KMS-11 (cell line): ENCODE data around the gene ATRIP.

Experiments
- H2AFZ ChIP-seq: fragments of 200-600 bp; sonication (generic); 2 replicates; pipeline ENCODE4 v1.6.1; 2016; ENCODE audit warnings: antibody characterized with exemption, mixed run types, low read depth
- H3K27ac ChIP-seq: fragments of 200-600 bp; sonication (generic); 2 replicates; pipeline ENCODE4 v1.6.1; 2016; ENCODE audit warnings: mild to moderate bottlenecking, mixed run types
- H3K27me3 ChIP-seq: fragments of 200-600 bp; sonication (generic); 2 replicates; pipeline ENCODE4 v1.6.1; 2017; ENCODE audit warnings: mild to moderate bottlenecking, low read depth, mixed run types, moderate library complexity; ENCODE audit not compliant: insufficient read depth
- H3K36me3 ChIP-seq: fragments of 200-600 bp; sonication (generic); 2 replicates; pipeline ENCODE4 v1.6.1; 2017; ENCODE audit warnings: mild to moderate bottlenecking, mixed run types; ENCODE audit not compliant: insufficient read depth
- H3K4me1 ChIP-seq: fragments of 200-600 bp; sonication (generic); 2 replicates; pipeline ENCODE4 v1.6.1; 2016; ENCODE audit warnings: mild to moderate bottlenecking, low read depth, mixed run types; ENCODE audit not compliant: poor library complexity, severe bottlenecking
- H3K4me2 ChIP-seq: fragments of 200-600 bp; sonication (generic); 2 replicates; pipeline ENCODE4 v1.7.0; 2016; ENCODE audit warnings: mild to moderate bottlenecking, mixed run types
- H3K4me3 ChIP-seq: fragments of 200-600 bp; sonication (generic); IDR thresholded peaks from 2 replicates; pipeline ENCODE4 v1.6.1; 2017; ENCODE audit warnings: low read depth, low read length, mixed read lengths; ENCODE audit not compliant: insufficient read depth
- H3K79me2 ChIP-seq: fragments of 200-600 bp; sonication (generic); 2 replicates; pipeline ENCODE4 v1.6.1; 2016; ENCODE audit warnings: low read depth, mixed run types; ENCODE audit not compliant: insufficient read depth
- H3K9ac ChIP-seq: fragments of 200-600 bp; sonication (generic); 2 replicates; pipeline ENCODE4 v1.6.1; 2016; ENCODE audit warnings: mild to moderate bottlenecking, mixed run types
- H4K20me1 ChIP-seq: fragments of 200-600 bp; sonication (generic); 2 replicates; pipeline ENCODE4 v1.6.1; 2016; ENCODE audit warnings: mild to moderate bottlenecking, mixed run types; ENCODE audit not compliant: insufficient read depth
- TF ChIP-seq, protein P1 (sequence below): fragments of 200-600 bp; sonication (generic); conservative IDR thresholded peaks from 2 replicates; pipeline ENCODE4 v1.6.1; 2017; ENCODE audit warnings: low read depth, mild to moderate bottlenecking, antibody characterized with exemption, low read length, moderate library complexity, mixed read lengths

The ATRIP gene

DNA sequence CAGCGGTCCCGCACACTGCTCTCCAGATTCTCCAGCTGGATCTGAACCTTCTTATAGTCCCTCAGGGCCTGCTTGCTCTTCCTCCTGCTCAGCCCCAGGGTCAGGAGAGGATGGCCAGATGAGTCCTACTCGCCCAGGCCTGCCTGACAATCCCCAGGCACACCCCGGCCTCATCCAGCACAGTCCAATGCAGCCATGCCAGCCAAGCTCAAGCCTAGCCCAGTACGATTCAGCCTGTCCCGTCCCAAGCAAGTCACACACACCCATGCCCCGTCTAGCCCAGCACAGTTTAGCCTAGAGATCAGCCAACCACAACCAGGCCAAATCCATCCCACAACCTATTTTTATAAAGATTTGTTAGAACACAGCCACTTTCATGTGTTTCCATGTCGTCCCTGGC lies 33.5 kb upstream of the ATRIP start:
- H3K4me2 ChIP-seq = no peak overlapping the region
- no peak overlapping the region for H3K4me3 ChIP-seq
- H3K36me3 ChIP-seq = no peaks in the 10 kb centered on the region
- no peak overlapping the region for H2AFZ ChIP-seq
- no peaks in the 10 kb centered on the region for H3K4me1 ChIP-seq
- H3K27me3 ChIP-seq = no peaks in the 10 kb centered on the region
- no peak overlapping the region for H3K27ac ChIP-seq
- H3K79me2 ChIP-seq = no peaks in the 10 kb centered on the region
- H4K20me1 ChIP-seq = no peaks in the 10 kb centered on the region
- TF ChIP-seq, protein P1, sequence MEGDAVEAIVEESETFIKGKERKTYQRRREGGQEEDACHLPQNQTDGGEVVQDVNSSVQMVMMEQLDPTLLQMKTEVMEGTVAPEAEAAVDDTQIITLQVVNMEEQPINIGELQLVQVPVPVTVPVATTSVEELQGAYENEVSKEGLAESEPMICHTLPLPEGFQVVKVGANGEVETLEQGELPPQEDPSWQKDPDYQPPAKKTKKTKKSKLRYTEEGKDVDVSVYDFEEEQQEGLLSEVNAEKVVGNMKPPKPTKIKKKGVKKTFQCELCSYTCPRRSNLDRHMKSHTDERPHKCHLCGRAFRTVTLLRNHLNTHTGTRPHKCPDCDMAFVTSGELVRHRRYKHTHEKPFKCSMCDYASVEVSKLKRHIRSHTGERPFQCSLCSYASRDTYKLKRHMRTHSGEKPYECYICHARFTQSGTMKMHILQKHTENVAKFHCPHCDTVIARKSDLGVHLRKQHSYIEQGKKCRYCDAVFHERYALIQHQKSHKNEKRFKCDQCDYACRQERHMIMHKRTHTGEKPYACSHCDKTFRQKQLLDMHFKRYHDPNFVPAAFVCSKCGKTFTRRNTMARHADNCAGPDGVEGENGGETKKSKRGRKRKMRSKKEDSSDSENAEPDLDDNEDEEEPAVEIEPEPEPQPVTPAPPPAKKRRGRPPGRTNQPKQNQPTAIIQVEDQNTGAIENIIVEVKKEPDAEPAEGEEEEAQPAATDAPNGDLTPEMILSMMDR = no peak
- no peak overlapping the region for H3K9ac ChIP-seq

DNA sequence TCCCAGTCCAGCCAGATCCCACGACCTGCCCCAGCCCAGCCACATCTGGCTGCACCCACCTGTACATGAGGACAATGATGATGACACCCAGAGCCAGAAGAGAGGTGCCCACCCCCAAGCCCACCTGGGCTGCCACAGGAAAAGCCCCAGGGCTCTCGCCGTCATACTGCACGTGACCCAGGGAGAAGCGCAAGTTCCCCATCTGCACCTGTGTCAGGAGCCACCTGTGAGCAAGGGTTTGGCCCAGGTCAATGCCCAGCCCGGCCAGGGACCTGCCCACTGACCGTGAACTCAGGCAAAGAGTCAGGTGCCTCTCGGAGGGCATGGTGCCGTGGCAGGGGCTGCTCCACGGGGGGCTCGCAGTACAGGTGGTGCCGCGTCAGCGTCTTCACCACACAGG lies 32.9 kb upstream of the ATRIP start:
- no peak overlapping the region for H3K9ac ChIP-seq
- no peaks in the 10 kb centered on the region for H4K20me1 ChIP-seq
- no peaks in the 10 kb centered on the region for H3K36me3 ChIP-seq
- H3K79me2 ChIP-seq = no peaks in the 10 kb centered on the region
- H3K4me2 ChIP-seq = no peak overlapping the region
- H3K27me3 ChIP-seq = no peaks in the 10 kb centered on the region
- no peak overlapping the region for H3K4me3 ChIP-seq
- no peaks in the 10 kb centered on the region for H3K4me1 ChIP-seq
- H3K27ac ChIP-seq = no peak overlapping the region
- TF ChIP-seq, protein P1 = no peak
- no peak overlapping the region for H2AFZ ChIP-seq

DNA sequence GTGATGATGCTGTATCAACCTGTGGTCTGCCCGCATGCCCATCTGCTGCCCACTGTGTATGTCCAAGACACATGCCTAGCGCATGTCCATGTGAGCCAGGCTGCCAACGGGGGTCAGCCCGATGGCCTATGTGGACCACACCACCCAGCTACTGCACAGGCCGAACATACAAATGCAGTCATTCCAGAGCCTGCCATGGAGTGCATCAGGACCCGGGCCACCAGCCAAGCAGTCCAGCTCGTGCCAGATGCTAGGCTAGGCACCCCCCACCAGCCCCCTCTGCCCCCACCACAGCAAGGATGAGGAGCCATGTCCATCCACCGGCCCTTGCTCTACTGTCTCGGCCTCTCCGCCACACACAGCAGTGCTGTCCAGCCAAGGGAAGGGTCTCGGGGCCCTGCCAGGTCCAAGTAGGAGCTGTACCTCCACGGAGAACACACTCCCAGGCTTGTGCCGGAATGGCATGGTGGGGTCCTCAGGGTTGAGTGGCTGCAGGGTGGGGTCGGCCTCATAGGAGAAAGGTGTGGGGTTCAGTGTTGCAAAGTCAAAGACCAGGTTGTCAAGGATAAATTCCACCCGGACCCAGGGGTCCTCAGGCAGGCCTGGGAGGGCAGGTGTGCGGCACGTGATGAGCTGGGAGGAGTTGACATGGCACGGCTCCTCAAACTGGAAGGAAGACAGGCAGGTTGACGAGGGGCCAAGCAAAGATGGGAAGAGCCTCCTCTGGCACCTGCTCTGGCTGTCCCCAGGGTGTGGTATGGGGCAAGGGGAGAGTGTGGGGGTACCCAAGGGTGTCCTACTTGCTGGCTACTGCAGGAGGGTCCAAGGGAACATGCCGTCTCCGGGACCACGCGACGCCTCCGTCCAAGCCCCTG lies 31.9 kb upstream of the ATRIP start:
- H3K4me2 ChIP-seq = no peak overlapping the region
- no peak overlapping the region for H3K4me3 ChIP-seq
- no peaks in the 10 kb centered on the region for H3K4me1 ChIP-seq
- no peak overlapping the region for H3K27ac ChIP-seq
- H3K9ac ChIP-seq = no peak overlapping the region
- H4K20me1 ChIP-seq = no peaks in the 10 kb centered on the region
- no peak overlapping the region for H2AFZ ChIP-seq
- no peaks in the 10 kb centered on the region for H3K27me3 ChIP-seq
- no peaks in the 10 kb centered on the region for H3K36me3 ChIP-seq
- no peaks in the 10 kb centered on the region for H3K79me2 ChIP-seq
- TF ChIP-seq, protein P1 = no peak

DNA sequence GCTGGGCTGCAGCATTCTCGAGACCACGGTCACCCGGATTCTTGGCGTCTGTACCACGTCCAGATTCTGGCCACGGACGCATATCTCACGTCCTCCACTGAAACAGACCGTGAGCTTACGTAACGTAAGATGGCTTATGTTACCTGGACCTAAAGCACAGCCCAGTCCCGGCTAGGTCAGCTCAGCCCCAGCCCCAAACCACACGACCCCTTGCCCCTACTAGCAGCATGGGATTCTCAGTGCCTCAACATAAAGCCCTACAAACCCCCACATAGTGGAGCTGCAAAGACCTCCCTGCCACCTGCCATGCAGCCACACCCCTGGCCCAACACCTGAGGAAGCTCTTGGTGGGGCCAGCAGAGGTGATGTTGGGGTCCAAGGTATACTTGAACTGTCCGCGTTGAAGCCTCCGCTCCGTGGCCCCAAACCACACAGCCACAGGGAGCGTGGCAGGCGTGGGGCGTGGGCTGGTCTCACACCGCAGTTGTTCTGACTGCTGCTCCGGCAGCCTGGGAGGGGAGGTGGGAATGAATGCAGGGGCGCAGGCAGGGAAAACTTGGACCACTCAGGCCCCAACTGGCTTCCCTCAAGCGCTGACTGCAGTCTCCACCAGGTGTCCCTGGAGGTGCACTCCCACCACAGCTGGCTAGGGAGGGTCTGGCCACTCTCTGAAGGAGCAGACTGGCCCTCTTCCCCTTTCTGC lies 31.1 kb upstream of the ATRIP start:
- Histone ChIP-seq H3K4me2 (no peak overlapping the region), H3K9ac (no peak overlapping the region), H2AFZ (no peak overlapping the region), H3K36me3 (no peaks in the 10 kb centered on the region), H3K27ac (no peak overlapping the region), H3K4me3 (no peak overlapping the region), H4K20me1 (no peaks in the 10 kb centered on the region), H3K79me2 (no peaks in the 10 kb centered on the region), H3K4me1 (no peaks in the 10 kb centered on the region), H3K27me3 (no peaks in the 10 kb centered on the region)
- TF ChIP-seq, protein P1 = no peak
